GM19467 (cell line): ENCODE results near the gene GRID1.
A peak's percentile ranks its signal among the peaks of the same experiment; 100 is the strongest.

ENCODE experiments used
- ATAC-seq: cut with Tn5 transposase; IDR thresholded peaks from one replicate; pipeline ENCODE4 v1.9.1; 2021; ENCODE audit warnings: mild to moderate bottlenecking, moderate library complexity; ENCODE audit not compliant: unreplicated experiment

GRID1 gene

DNA sequence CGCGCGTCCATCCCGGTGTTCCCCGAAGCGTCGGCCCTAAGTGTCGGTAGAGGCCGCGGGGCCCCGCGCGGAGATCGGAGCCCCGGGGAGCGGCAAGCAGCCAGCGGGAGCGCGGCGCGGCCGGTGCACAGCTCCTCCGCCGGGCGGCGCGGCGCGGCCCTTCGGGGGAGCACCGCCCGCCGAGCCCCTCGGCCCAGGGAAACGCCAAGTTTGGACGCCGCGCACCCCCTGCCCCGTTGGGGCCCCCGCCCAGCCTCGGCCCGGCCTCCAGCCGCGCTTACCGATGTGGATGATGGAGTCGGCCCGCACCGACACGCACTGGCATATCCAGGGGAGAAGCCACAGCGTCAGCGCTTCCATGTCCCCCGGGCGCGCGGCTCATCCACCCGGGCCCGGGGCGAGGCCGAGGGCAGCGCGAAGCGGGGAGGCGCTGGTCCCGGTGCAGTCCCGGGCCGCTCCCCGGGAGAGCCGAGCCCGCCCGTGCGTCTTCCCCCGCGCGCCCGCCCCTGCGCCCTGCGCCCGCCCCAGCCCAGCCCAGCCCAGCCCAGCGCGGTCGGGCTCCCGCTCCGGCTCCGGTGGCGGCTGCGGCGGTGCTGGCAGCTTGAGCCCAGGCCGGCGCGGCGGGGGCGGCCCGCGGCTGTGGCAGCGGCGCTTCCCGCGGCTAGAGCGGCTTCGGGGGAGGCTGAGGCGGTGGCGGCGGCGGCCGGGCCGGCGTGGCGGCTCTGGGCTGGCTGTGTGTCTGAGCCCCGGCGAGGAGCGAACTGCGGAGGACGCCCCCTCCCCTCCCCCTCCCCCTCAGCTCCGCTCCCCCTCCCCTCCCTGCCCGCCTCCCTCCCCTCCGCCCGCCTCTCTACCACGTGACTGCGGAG, at the start of gene GRID1:
Gene GRID1, minus strand, starts transcription at position 763 of the 869 bp plus-strand sequence.
- no peak for ATAC-seq

DNA sequence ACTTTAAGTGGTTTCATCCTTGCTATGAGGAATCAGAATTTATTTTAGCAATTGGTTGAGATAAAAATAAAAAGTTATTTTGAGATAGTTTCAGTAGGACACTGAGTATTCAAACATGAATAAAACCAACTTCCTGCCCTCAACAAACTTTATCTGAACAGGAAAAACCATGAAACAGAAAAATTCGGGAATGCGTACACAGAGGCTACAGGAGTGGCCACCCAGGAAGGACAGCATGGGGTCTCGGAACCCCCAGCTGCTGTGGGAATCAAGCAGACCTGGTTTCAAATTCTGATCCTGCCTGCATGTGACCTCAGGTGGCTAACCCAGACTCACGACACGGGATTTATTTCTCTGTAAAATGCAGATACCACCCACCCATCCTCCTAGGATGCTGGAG, 49.0 kb upstream of the GRID1 start:
- ATAC-seq: no peak

GRCh38 chr10:86415116-86415515, 48.5 kb upstream of the GRID1 start:
- no peak for ATAC-seq

- ATAC-seq: peak; percentile 72
Observed at GRCh38 chr10:86413046-86413728, 46.6 kb upstream of the GRID1 start.

- ATAC-seq: no peak
Observed at GRCh38 chr10:86411852-86412560, 45.4 kb upstream of the GRID1 start.

- ATAC-seq: no peak
Observed at GRCh38 chr10:86411281-86411841, 44.8 kb upstream of the GRID1 start.

DNA sequence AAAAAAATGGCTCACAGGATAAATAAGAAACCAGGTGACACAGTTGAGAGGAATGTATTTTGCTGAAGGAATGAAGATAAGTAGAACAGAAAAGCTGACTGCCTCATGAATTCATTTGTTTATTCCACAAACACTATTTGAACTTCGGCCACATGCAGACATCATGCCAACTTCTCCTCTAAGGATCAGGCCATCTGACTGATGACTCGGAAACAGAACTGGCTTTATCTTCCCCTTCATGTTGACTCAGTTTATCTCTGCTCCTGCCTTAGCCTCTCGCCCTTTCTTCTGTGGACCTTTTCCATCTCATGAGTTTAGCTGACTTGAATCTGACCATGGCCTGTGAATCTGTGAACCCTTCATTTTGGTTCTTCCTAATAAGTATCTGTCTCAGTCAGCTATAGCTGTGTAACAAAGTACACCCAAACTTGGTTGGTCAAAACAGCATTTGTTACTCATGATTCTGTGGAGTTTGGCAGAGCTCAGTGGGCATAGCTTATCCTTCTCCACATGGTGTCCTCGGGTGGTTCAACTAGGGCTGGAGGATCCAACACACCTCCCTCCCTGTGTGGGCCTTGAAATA, 44.0 kb upstream of the GRID1 start:
- no peak for ATAC-seq

- no peak for ATAC-seq
Observed at GRCh38 chr10:86409183-86409582, 42.6 kb upstream of the GRID1 start.

GRCh38 chr10:86403183-86403797, 36.7 kb upstream of the GRID1 start:
- no peak for ATAC-seq

- no peak for ATAC-seq
Observed at GRCh38 chr10:86402283-86402941, 35.8 kb upstream of the GRID1 start.

DNA sequence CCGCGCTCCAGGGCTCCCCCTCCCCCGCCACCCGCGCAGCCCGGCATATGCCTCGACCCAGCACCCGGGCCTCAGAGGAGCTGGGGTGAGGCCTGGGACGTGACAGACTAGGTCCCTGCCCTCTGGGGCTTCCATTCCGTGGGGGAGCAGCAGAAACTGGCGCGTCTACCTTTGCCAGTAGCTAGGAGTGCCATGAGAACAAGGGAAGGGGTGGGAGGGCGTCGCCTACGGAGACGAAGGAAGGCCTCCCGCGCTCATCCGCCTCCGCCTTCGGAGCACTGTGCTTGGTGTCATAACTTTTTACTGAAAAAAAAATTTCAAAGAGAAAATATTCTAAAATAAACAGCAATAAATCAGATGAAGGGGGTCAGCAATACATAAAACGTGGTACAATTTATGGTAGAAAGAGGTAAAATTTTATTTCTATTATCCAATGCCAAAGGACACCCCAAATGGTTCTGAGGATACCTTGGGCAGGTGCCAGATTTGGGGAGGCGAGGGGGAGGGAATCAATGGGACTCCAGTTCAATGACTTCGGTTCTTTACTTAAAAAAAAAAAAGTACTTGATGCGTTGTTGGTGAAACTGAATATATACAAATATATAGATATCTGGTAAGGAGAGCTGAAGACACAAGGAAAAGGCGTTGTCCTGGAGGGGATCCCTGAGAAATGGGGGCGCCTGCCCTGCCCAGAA, 35.1 kb upstream of the GRID1 start:
- ATAC-seq: no peak

- ATAC-seq: peak; percentile 21
Observed at GRCh38 chr10:86400705-86401587, 34.4 kb upstream of the GRID1 start.

DNA sequence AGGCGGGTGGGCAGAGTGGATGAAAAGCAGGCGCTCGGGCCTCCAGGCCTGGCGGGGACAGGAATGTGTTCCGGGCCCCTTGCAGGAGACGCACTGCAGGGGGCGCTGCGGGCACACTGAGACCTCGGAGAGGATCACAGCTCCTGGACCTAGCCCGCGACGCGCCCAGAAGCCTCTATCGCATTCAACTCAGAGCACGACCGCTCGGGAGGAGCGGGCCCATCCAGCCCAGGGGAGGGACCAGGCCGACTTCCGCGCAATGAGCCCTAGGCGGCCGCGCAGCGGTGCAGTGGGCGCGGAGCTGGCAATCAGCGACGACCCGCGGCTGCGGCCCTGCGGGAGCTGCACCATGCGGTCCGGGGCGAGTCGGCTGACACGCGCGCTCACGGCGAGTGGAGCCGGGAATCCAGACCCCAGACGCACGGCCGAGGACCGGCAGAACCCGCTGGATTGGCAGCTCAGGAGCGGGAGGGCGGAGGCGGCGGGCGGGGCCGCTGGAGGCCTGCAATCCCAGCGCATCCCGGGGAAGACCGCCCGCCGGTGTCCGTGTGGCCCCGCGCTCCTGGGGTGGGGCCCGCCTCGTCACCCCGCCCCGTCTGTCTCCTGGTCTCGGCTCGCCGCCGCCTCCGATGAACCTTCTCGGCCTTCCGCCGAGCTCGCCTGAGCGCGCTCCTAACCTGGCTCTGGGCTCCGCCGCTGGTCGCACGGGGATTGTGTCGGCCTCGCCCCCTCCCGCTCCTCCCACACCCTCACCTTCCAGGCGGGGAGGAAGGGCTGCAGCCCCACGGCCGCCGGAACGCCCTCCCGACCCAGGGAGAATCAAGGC, 33.5 kb upstream of the GRID1 start:
- ATAC-seq: peak; percentile 94

- no peak for ATAC-seq
Observed at GRCh38 chr10:86399514-86399878, 32.9 kb upstream of the GRID1 start.

DNA sequence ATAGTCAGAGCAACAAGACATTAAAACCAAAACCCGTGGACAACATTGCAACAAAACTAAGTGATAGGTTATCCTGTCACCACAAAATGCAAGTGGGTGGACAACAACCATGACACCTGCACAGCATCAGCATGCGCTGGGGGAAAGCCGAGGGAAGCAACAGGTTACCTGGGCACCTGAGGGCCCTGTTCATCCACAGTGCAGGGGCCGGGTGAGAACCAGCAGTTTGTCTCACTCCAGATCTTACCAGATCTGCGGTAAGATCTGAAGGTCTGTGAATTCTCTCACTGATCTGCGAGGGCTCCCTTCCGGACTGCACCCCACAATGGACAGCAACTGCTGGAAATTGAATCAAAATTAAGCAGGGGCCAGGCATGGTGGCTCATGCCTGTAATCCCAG, 30.5 kb upstream of the GRID1 start:
- no peak for ATAC-seq

GRCh38 chr10:86393862-86394455, 27.4 kb upstream of the GRID1 start:
- ATAC-seq: no peak

DNA sequence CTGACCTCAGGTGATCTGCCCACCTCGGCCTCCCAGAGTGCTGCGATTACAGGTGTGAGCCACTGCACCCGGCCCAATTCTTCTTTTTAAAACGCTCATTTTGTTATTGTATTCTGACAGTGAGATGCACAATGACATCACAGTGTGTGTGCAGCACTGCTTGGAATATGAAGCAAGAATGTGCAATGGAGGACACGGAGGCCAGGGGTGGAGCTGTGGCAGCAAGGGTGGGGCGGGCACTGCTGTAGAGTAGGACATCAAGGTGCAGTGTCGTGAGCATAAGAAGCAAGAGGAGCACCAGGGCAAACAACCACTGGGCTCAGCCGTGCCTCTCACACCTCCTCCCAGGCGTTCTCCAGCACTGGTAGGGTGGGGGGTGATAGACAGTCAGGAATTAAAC, 26.8 kb upstream of the GRID1 start:
- ATAC-seq: no peak
